ENCODE measurements around the gene GUCY1A1.

GUCY1A1 gene

DNA sequence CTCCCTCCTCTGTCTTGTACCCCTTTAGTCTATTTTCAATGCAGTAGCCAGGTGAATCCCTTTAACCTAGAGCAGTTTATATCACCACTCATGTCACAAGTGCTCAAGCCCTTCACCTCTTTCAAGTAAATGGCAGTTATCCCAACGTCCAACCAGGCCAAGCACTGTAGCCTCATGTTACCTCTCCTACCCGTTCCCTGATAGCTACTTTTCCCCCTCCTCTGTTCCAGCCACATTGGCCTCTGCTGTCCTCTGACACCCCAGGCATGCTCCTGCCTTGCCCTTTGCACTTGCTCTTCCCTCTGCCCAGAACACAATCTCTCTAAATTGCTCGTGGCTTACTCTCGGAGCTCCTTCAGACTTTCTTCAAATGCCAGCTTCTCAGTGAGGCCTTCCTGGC, 107.4 kb downstream of the GUCY1A1 start:
- H3K4me3 ChIP-seq (ENCODE audit: low read length), result no peak overlapping the region
- TF ChIP-seq ZNF274 (IDR thresholded peaks at IDR 0.05; ENCODE audit: low read depth, low read length), result no peak

- TF ChIP-seq ZNF274 (IDR thresholded peaks at IDR 0.05; ENCODE audit: low read depth, low read length), result no peak
- no peak overlapping the region for H3K4me3 ChIP-seq (ENCODE audit: low read length)
Measured at GRCh38 chr4:155777971-155778735, 111.5 kb downstream of the GUCY1A1 start.

DNA sequence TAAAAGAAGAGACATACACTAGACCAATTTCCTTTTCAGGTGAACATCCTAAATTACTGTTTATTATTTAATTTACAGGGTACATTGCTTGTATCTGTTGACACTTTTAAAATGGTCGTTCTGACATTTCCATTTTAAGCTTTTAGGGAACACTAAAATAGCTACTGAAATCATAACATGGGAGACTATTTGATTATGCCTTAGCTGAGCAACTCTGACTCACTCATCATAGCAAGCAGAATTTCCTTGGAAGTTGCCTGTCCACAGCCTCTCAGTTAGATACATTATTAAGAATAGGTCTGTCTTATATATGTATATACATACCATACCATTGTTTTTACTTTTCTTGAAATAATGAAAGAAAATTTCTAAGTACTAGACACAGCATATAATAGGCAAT, 114.1 kb downstream of the GUCY1A1 start:
- H3K4me3 ChIP-seq (ENCODE audit: low read length), result no peak overlapping the region
- no peak for TF ChIP-seq ZNF274 (IDR thresholded peaks at IDR 0.05; ENCODE audit: low read depth, low read length)

GRCh38 chr4:155781249-155781831, 114.7 kb downstream of the GUCY1A1 start:
- no peak overlapping the region for H3K4me3 ChIP-seq (ENCODE audit: low read length)
- no peak for TF ChIP-seq ZNF274 (IDR thresholded peaks at IDR 0.05; ENCODE audit: low read depth, low read length)

Data from GM08714 (cell line).